H9 (cell line): ENCODE results near the gene MCRIP1. TPM values are rescaled to one million over a fixed set of nuclear protein-coding genes. Genes with fewer than 3 reads are reported as not detected.

ENCODE experiments used
- DNase-seq: peaks from one replicate; pipeline ENCODE4 v3.0.0-alpha.2; 2017
- H2AFZ ChIP-seq: one replicate; pipeline ENCODE4 v1.6.1; 2013; ENCODE audit warnings: mild to moderate bottlenecking, low read length, control low read depth, moderate library complexity
- H2AK5ac ChIP-seq: 2 replicates; pipeline ENCODE4 v1.6.1; 2013; ENCODE audit warnings: low read length, control low read depth, mixed read lengths; ENCODE audit not compliant: insufficient read length
- H2BK120ac ChIP-seq: one replicate; pipeline ENCODE4 v1.6.1; 2013; ENCODE audit warnings: low read depth, mild to moderate bottlenecking, low read length, control low read depth, inconsistent platforms; ENCODE audit not compliant: poor library complexity, severe bottlenecking
- H2BK12ac ChIP-seq: 2 replicates; pipeline ENCODE4 v1.6.1; 2013; ENCODE audit warnings: low read length, control low read depth, mixed read lengths, low read depth; ENCODE audit not compliant: insufficient read length
- H2BK15ac ChIP-seq: 2 replicates; pipeline ENCODE4 v1.6.1; 2013; ENCODE audit warnings: low read depth, low read length, control low read depth
- H2BK20ac ChIP-seq: one replicate; pipeline ENCODE4 v1.6.1; 2013; ENCODE audit warnings: low read depth, mild to moderate bottlenecking, low read length, control low read depth, inconsistent platforms; ENCODE audit not compliant: poor library complexity, severe bottlenecking
- H2BK5ac ChIP-seq: 2 replicates; pipeline ENCODE4 v1.6.1; 2013; ENCODE audit warnings: low read length, control low read depth, mixed read lengths; ENCODE audit not compliant: insufficient read length
- H3K14ac ChIP-seq: 2 replicates; pipeline ENCODE4 v1.6.1; 2013; ENCODE audit warnings: low read length, control low read depth; ENCODE audit not compliant: insufficient read depth
- H3K18ac ChIP-seq: 2 replicates; pipeline ENCODE4 v1.6.1; 2013; ENCODE audit warnings: low read depth, mild to moderate bottlenecking, mixed read lengths, low read length, control low read depth; ENCODE audit not compliant: insufficient read length
- H3K23ac ChIP-seq: 2 replicates; pipeline ENCODE4 v1.6.1; 2013; ENCODE audit warnings: low read length, control low read depth, mixed read lengths, low read depth; ENCODE audit not compliant: insufficient read length
- H3K23me2 ChIP-seq: 2 replicates; pipeline ENCODE4 v1.6.1; 2013; ENCODE audit warnings: low read depth, mild to moderate bottlenecking, mixed read lengths, low read length, control low read depth; ENCODE audit not compliant: insufficient read length, poor library complexity, severe bottlenecking
- H3K27ac ChIP-seq: 2 replicates; pipeline ENCODE4 v1.5.1; 2013; ENCODE audit warnings: low read length, control low read depth, mixed read lengths, low read depth; ENCODE audit not compliant: insufficient read length
- H3K27me3 ChIP-seq: 2 replicates; pipeline ENCODE4 v1.6.1; 2013; ENCODE audit warnings: low read length, control low read depth, inconsistent platforms; ENCODE audit not compliant: insufficient read depth
- H3K4ac ChIP-seq: 2 replicates; pipeline ENCODE4 v1.6.1; 2013; ENCODE audit warnings: low read depth, mild to moderate bottlenecking, control low read depth, inconsistent platforms, low read length, moderate library complexity
- H3K4me1 ChIP-seq: 2 replicates; pipeline ENCODE4 v1.6.1; 2013; ENCODE audit warnings: low read length, control low read depth, inconsistent platforms; ENCODE audit not compliant: insufficient read depth
- H3K4me2 ChIP-seq: 2 replicates; pipeline ENCODE4 v1.6.1; 2013; ENCODE audit warnings: low read length, control low read depth, mixed read lengths; ENCODE audit not compliant: insufficient read length, insufficient read depth
- H3K56ac ChIP-seq: 2 replicates; pipeline ENCODE4 v1.6.1; 2013; ENCODE audit warnings: low read depth, mild to moderate bottlenecking, mixed read lengths, low read length, control low read depth; ENCODE audit not compliant: insufficient read length
- H3K79me1 ChIP-seq: 2 replicates; pipeline ENCODE4 v1.6.1; 2013; ENCODE audit warnings: low read depth, mild to moderate bottlenecking, moderate library complexity, low read length, control low read depth, inconsistent platforms; ENCODE audit not compliant: insufficient read depth, poor library complexity, severe bottlenecking
- H3K79me2 ChIP-seq: 2 replicates; pipeline ENCODE4 v1.6.1; 2013; ENCODE audit warnings: low read length, control low read depth, inconsistent platforms; ENCODE audit not compliant: insufficient read depth
- H3K9ac ChIP-seq: 2 replicates; pipeline ENCODE4 v1.6.1; 2013; ENCODE audit warnings: low read length, control low read depth, mixed read lengths; ENCODE audit not compliant: insufficient read length; ENCODE audit errors: extremely low read depth
- H3K9me3 ChIP-seq: one replicate; pipeline ENCODE4 v1.6.1; 2013; ENCODE audit warnings: low read depth, low read length, inconsistent platforms; ENCODE audit not compliant: control insufficient read depth
- H3T11ph ChIP-seq: one replicate; pipeline ENCODE4 v1.6.1; 2013; ENCODE audit warnings: mild to moderate bottlenecking, low read length, control low read depth, inconsistent platforms
- H4K20me1 ChIP-seq: one replicate; pipeline ENCODE4 v1.6.1; 2013; ENCODE audit not compliant: control insufficient read depth, insufficient read length, insufficient read depth
- H4K5ac ChIP-seq: 2 replicates; pipeline ENCODE4 v1.6.1; 2013; ENCODE audit warnings: low read depth, mild to moderate bottlenecking, mixed read lengths, low read length, control low read depth; ENCODE audit not compliant: insufficient read length
- H4K8ac ChIP-seq: replicated peaks from 2 replicates; pipeline ENCODE4 v1.6.1; 2013; ENCODE audit warnings: low read length, control low read depth, mixed read lengths, low read depth; ENCODE audit not compliant: insufficient read length
- H4K91ac ChIP-seq: 2 replicates; pipeline ENCODE4 v1.6.1; 2013; ENCODE audit warnings: low read depth, mild to moderate bottlenecking, moderate library complexity, mixed read lengths, low read length, control low read depth; ENCODE audit not compliant: insufficient read length
- H3K27ac Mint-ChIP-seq, 3 experiments: 2 replicates in 2 of 3; 3 replicates in 1 of 3; pipeline ENCODE4 v1.8.0; 2020 to 2021; ENCODE audit warnings: mixed read lengths in 3 of 3, mild to moderate bottlenecking in 1 of 3, moderate library complexity in 1 of 3
- H3K27me3 Mint-ChIP-seq: 2 replicates; pipeline ENCODE4 v1.8.0; 2021; ENCODE audit warnings: low read depth, mild to moderate bottlenecking, moderate library complexity, mixed read lengths
- H3K36me3 Mint-ChIP-seq, 3 experiments: 2 replicates in 2 of 3; 3 replicates in 1 of 3; pipeline ENCODE4 v1.8.0; 2020 to 2021; ENCODE audit warnings: low read depth in 3 of 3, mixed read lengths in 3 of 3; ENCODE audit not compliant: insufficient read depth in 1 of 3
- H3K4me1 Mint-ChIP-seq, 2 experiments: 2 replicates each; pipeline ENCODE4 v1.8.0; 2020; ENCODE audit warnings: mixed read lengths in 2 of 2
- H3K4me3 Mint-ChIP-seq, 2 experiments: 2 replicates in 1 of 2; 3 replicates in 1 of 2; pipeline ENCODE4 v1.8.0; 2020 to 2021; ENCODE audit warnings: mild to moderate bottlenecking in 2 of 2, mixed read lengths in 2 of 2, moderate library complexity in 1 of 2
- H3K9me3 Mint-ChIP-seq, 2 experiments: 2 replicates in 1 of 2; 3 replicates in 1 of 2; pipeline ENCODE4 v1.8.0; 2020; ENCODE audit warnings: mild to moderate bottlenecking in 2 of 2, mixed read lengths in 2 of 2, moderate library complexity in 1 of 2
- WGBS: extraction: QIAGEN DNeasy Blood & Tissue Kit; methylation state at CpG from one replicate; pipeline ENCODE4 v1.1.7; 2013; ENCODE audit warnings: missing lambda C conversion rate, low lambda C conversion rate, mixed read lengths; ENCODE audit not compliant: insufficient read length; ENCODE audit errors: extremely low coverage; 5-methylcytosine and 5-hydroxymethylcytosine counted together
- total RNA-seq: library from RNA; stranded (reverse); gene quantifications from 2 replicates; pipeline ENCODE4 v1.2.1, GENCODE V29; 2021
- TF ChIP-seq, protein P1 (sequence below): fragments of 200-600 bp; sonication (generic); conservative IDR thresholded peaks from 3 replicates; pipeline ENCODE4 v1.8.0; 2021; ENCODE audit warnings: antibody characterized with exemption, mild to moderate bottlenecking

The MCRIP1 gene
- total RNA-seq, 1 experiment from 2014 or later: 118 TPM

DNA sequence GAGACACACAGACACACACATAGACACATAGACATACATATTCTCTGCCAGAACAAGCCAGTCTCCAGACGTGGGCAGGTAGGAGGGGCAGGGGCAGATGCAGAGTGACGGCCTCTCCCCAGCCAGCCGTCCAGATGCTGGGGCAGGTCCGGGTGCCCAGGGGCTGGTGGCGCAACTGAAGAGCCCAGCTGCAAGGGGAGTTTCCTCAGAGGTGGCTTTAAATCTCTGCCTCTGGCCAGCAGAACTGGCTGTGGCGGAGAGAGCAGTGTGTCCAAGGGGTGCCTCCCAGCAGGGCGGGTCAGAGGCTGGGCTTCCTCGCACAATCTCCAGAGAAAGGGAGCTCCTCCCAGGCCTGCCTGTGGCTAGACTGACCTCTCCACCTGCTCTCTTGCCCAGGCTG lies 38.6 kb downstream of the MCRIP1 start:
- peaks cover 9% of the 10 kb centered on the region for H3K27me3 Mint-ChIP-seq
- no peak overlapping the region for H3K18ac ChIP-seq
- H3K4me2 ChIP-seq: no peak overlapping the region
- WGBS: no CpG with 5 or more reads among the region's 8 CpGs
- no peak overlapping the region for H2BK120ac ChIP-seq
- H3K56ac ChIP-seq: no peak overlapping the region
- H2BK5ac ChIP-seq: no peak overlapping the region
- no peak overlapping the region for H2BK15ac ChIP-seq
- H3K27ac Mint-ChIP-seq: no peak overlapping the region; a peak in 1 of 7 replicates
- no peak overlapping the region for H4K5ac ChIP-seq
- no peaks in the 10 kb centered on the region for H3K79me2 ChIP-seq
- no peaks in the 10 kb centered on the region for H3K23me2 ChIP-seq
- no peaks in the 10 kb centered on the region; a peak in 1 of 7 replicates for H3K36me3 Mint-ChIP-seq
- H3K14ac ChIP-seq: no peak overlapping the region
- H2BK12ac ChIP-seq: no peak overlapping the region
- no peak overlapping the region for H3K27ac ChIP-seq
- DNase-seq: no peak
- no peak overlapping the region for H3K9ac ChIP-seq
- no peaks in the 10 kb centered on the region for H3K27me3 ChIP-seq
- H3T11ph ChIP-seq: no peak overlapping the region
- H3K9me3 Mint-ChIP-seq: peaks cover 5% of the 10 kb centered on the region in 2 experiments; a peak in 4 of 5 replicates
- no peak overlapping the region for H2AK5ac ChIP-seq
- H3K4me1 Mint-ChIP-seq: no peaks in the 10 kb centered on the region
- H3K9me3 ChIP-seq: no peaks in the 10 kb centered on the region
- no peak overlapping the region for H3K23ac ChIP-seq
- no peak overlapping the region for H3K4ac ChIP-seq
- no peaks in the 10 kb centered on the region for H3K79me1 ChIP-seq
- H2BK20ac ChIP-seq: no peak overlapping the region
- no peak overlapping the region for H4K91ac ChIP-seq
- H4K8ac ChIP-seq: no peak overlapping the region
- TF ChIP-seq, protein P1, sequence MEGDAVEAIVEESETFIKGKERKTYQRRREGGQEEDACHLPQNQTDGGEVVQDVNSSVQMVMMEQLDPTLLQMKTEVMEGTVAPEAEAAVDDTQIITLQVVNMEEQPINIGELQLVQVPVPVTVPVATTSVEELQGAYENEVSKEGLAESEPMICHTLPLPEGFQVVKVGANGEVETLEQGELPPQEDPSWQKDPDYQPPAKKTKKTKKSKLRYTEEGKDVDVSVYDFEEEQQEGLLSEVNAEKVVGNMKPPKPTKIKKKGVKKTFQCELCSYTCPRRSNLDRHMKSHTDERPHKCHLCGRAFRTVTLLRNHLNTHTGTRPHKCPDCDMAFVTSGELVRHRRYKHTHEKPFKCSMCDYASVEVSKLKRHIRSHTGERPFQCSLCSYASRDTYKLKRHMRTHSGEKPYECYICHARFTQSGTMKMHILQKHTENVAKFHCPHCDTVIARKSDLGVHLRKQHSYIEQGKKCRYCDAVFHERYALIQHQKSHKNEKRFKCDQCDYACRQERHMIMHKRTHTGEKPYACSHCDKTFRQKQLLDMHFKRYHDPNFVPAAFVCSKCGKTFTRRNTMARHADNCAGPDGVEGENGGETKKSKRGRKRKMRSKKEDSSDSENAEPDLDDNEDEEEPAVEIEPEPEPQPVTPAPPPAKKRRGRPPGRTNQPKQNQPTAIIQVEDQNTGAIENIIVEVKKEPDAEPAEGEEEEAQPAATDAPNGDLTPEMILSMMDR: no peak
- H2AFZ ChIP-seq: no peak overlapping the region
- H3K4me3 Mint-ChIP-seq: no peak overlapping the region
- no peaks in the 10 kb centered on the region for H4K20me1 ChIP-seq
- H3K4me1 ChIP-seq: no peaks in the 10 kb centered on the region
